CD8-positive, alpha-beta memory T cell (primary cell): ENCODE data around the gene DDX50. TPM values are rescaled to one million over a fixed set of nuclear protein-coding genes. Genes with fewer than 3 reads are reported as not detected.

ENCODE experiments used
- CTCF ChIA-PET: fragments of 350-600 bp; sonication (Branson Sonifier 250); formaldehyde crosslinking; loops from one replicate; lab custom pipeline; 2021; ENCODE audit warnings: antibody characterized with exemption; lab: Charles Lee
- POLR2A ChIA-PET: fragments of 350-600 bp; sonication (Branson Sonifier 250); formaldehyde crosslinking; loops from one replicate; lab custom pipeline; 2021; ENCODE audit warnings: antibody characterized with exemption; lab: Charles Lee
- DNase-seq, 5 donors: peaks; one replicate each; pipeline versions ENCODE4 v3.0.0 to v3.0.0-alpha.2; 2020 to 2022; ENCODE audit warnings: mixed read lengths in 1 of 5
- H3K27ac ChIP-seq: one replicate; pipeline ENCODE4 v1.7.0; 2013; ENCODE audit warnings: low read depth, mild to moderate bottlenecking, low read length, moderate library complexity
- H3K27me3 ChIP-seq: 2 replicates; pipeline ENCODE4 v1.7.0; 2013; ENCODE audit warnings: low read length, mild to moderate bottlenecking; ENCODE audit not compliant: insufficient read depth, poor library complexity, severe bottlenecking
- H3K36me3 ChIP-seq: 2 replicates; pipeline ENCODE4 v1.7.0; 2013; ENCODE audit warnings: mild to moderate bottlenecking, low read length, moderate library complexity; ENCODE audit not compliant: insufficient read depth
- H3K4me1 ChIP-seq: 2 replicates; pipeline ENCODE4 v1.7.0; 2013; ENCODE audit warnings: mild to moderate bottlenecking, low read length, moderate library complexity; ENCODE audit not compliant: insufficient read depth
- H3K4me3 ChIP-seq: 2 replicates; pipeline ENCODE4 v1.7.0; 2013; ENCODE audit warnings: mild to moderate bottlenecking, low read length
- H3K9me3 ChIP-seq: 2 replicates; pipeline ENCODE4 v1.7.0; 2013; ENCODE audit warnings: mild to moderate bottlenecking, low read length
- H3K27ac Mint-ChIP-seq, 8 donors: one replicate each; pipeline ENCODE4 v1.8.0; 2020 to 2021; ENCODE audit warnings: mixed read lengths in 8 of 8, mild to moderate bottlenecking in 6 of 8, inconsistent platforms in 3 of 8, moderate library complexity in 3 of 8
- H3K27me3 Mint-ChIP-seq, 2 donors: one replicate each; pipeline ENCODE4 v1.8.0; 2020 to 2021; ENCODE audit warnings: mixed read lengths in 2 of 2, mild to moderate bottlenecking in 1 of 2, moderate library complexity in 1 of 2
- H3K36me3 Mint-ChIP-seq, 3 donors: one replicate each; pipeline ENCODE4 v1.8.0; 2020 to 2021; ENCODE audit warnings: mixed read lengths in 3 of 3, inconsistent platforms in 1 of 3, mild to moderate bottlenecking in 1 of 3
- H3K4me1 Mint-ChIP-seq, 3 donors: one replicate each; pipeline ENCODE4 v1.8.0; 2020 to 2021; ENCODE audit warnings: mixed read lengths in 3 of 3, inconsistent platforms in 1 of 3, mild to moderate bottlenecking in 1 of 3
- H3K4me3 Mint-ChIP-seq, 7 donors: one replicate each; pipeline ENCODE4 v1.8.0; 2020 to 2021; ENCODE audit warnings: mixed read lengths in 7 of 7, mild to moderate bottlenecking in 6 of 7, moderate library complexity in 4 of 7, inconsistent platforms in 2 of 7
- H3K9me3 Mint-ChIP-seq, 5 donors: one replicate each; pipeline ENCODE4 v1.8.0; 2020 to 2022; ENCODE audit warnings: mixed read lengths in 5 of 5, mild to moderate bottlenecking in 3 of 5, moderate library complexity in 2 of 5, inconsistent platforms in 1 of 5
- polyA plus RNA-seq: library from polyadenylated mRNA; unstranded; fragments of 300-500 nt; fragmentation: Illumina TruSeq; gene quantifications from one replicate; pipeline ENCODE4 v1.2.3, GENCODE V29; 2021
- total RNA-seq, 2 experiments: library from RNA; stranded (reverse); gene quantifications; one replicate each; pipeline ENCODE4 v1.2.3, GENCODE V29; 2021

The DDX50 gene
- total and polyA plus RNA-seq, 3 experiments from 2014 or later = 36.9 to 50.1 (median 49.9) TPM

DNA sequence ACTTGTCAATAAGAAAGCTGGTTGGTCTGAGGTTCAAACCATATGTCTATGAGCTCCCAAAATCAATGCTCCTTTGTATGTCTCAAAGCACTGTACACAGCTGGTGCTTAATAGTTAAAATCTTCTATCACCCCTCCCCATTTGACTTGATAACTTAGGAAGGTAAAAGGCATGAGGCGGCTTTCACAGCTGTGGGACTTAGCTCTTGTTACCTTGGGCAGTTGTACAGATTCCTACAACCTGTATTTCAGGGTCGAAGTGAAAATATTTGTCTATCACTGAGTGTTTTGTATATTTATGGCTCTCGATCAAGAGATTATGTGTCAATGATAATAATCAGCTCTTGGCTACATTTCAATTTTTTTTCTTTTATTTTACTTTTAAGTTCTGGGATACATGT, 86.5 kb downstream of the DDX50 start:
- DNase-seq = no peak
- H3K4me3 Mint-ChIP-seq = peak overlapping the region; percentile 46 to 99 (median 98)
- no peaks in the 10 kb centered on the region for H3K27me3 Mint-ChIP-seq
- Histone ChIP-seq H3K27me3 (no peaks in the 10 kb centered on the region), H3K27ac (no peak overlapping the region), H3K4me1 (peaks cover 19% of the 10 kb centered on the region), H3K36me3 (peaks cover 10% of the 10 kb centered on the region), H3K9me3 (no peaks in the 10 kb centered on the region), H3K4me3 (no peak overlapping the region)
- peaks cover 0 to 34% (median 13%) of the 10 kb centered on the region in 3 donors for H3K36me3 Mint-ChIP-seq
- no peaks in the 10 kb centered on the region for H3K9me3 Mint-ChIP-seq
- CTCF ChIA-PET = interaction anchor here (1.5 to 2.0 kb wide), 4 partner anchors 17 to 106 kb away, joined by 4 to 10 read pairs (median 7); partner anchors contain the start of gene DDX21
- POLR2A ChIA-PET = interaction anchor here (0.8 kb wide), 1 partner anchor 138 kb away, joined by 3 read pairs; no protein-coding TSS in a partner anchor
- H3K27ac Mint-ChIP-seq = peak overlapping the region in 4 of 8 donors; percentile 57 to 99 (median 92)
- H3K4me1 Mint-ChIP-seq = peaks cover 45 to 55% (median 51%) of the 10 kb centered on the region in 3 donors

DNA sequence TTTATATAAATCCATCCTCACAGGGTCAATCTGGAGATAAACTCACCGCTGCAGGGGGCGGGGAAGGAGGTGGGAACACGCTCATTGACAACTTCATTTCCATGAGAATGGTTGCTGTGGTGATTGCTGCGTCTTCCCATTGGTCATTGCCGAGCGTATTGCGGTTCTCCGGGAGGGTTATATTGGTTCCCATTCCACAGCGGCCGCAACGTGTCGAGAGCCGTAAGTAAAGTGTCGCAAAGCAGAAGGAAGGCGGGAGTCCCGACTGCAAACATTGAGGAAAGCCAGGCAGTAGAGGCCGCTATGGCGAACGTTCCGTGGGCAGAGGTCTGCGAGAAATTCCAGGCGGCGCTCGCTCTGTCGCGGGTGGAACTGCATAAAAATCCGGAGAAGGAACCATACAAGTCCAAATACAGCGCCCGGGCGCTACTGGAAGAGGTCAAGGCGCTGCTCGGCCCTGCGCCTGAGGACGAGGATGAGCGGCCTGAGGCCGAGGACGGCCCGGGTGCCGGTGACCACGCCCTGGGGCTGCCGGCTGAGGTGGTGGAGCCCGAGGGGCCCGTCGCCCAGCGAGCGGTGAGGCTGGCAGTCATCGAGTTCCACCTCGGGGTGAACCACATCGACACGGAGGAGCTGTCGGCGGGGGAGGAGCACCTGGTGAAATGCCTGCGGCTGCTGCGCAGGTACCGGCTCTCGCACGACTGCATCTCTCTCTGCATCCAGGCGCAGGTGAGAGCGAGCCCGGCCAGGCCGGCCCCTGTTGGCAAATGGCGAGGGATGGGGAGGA, 87.6 kb downstream of the DDX50 start, which contains the start of gene KIFBP:
TSS of gene KIFBP (plus strand) at position 274 of the 787 bp plus-strand sequence. CDS start at position 304, 30 bp downstream.
- CTCF ChIA-PET = interaction anchor here (0.9 to 2.0 kb wide), 4 partner anchors 16 to 105 kb away, joined by 3 to 10 read pairs (median 6); partner anchors contain the start of gene DDX21
- Mint-ChIP-seq H3K4me3 (peak within 1 kb of the TSS; percentile 93 to 99 (median 98)), H3K36me3 (peaks cover 0 to 27% (median 11%) of the 10 kb centered on the region in 3 donors), H3K4me1 (peaks cover 53 to 66% (median 59%) of the 10 kb centered on the region in 3 donors), H3K9me3 (no peaks in the 10 kb centered on the region), H3K27ac (peak within 1 kb of the TSS; percentile 86 to 99 (median 96)), H3K27me3 (no peaks in the 10 kb centered on the region)
- Histone ChIP-seq H3K27me3 (no peaks in the 10 kb centered on the region), H3K4me1 (peaks cover 19% of the 10 kb centered on the region), H3K9me3 (no peaks in the 10 kb centered on the region), H3K27ac (peak within 1 kb of the TSS; percentile 82), H3K4me3 (peak within 1 kb of the TSS; percentile 89), H3K36me3 (peaks cover 1% of the 10 kb centered on the region)
- POLR2A ChIA-PET = interaction anchor here (0.5 to 2.1 kb wide), 3 partner anchors 33 to 488 kb away, joined by 3 to 6 read pairs (median 4); partner anchors contain the start of gene DDX21
- peak; percentile 66 to 87 (median 83) for DNase-seq

DNA sequence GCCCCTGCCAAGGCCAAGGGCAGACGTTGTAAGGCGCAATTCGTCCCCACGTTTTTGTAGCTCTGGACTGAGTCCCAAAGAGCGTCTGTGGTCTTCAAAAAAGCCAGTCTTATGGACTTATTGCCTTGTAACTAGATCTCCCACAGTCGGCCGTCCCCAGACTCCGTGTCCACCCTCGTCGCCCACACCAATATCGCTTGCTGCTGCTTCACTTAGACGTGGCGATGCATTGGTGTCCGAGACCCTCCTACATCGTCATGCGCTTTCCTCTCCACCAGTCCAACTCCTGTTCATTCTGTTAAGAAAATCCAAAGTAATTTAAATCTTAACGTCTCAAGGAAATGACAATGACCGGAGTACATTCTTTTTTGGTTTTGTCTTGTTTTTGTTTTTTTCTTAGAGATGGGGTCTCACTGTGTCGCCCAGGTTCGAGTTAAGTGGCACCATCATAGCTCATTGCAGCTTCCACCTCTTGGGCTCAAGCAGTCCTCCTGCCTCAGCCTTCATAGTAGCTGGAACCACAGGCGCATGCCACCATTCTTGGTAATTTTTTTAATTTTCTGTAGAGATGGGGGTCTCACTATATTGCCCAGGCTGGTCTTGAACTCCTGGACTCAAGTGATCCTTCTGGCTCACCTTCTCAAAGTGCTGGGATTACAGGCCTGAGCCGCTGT, 88.3 kb downstream of the DDX50 start:
- Histone ChIP-seq H3K4me3 (peak overlapping the region; percentile 89), H3K4me1 (peaks cover 19% of the 10 kb centered on the region), H3K36me3 (no peaks in the 10 kb centered on the region), H3K27me3 (no peaks in the 10 kb centered on the region), H3K9me3 (no peaks in the 10 kb centered on the region), H3K27ac (peak overlapping the region; percentile 82)
- Mint-ChIP-seq H3K27ac (peak overlapping the region; percentile 75 to 99 (median 94)), H3K27me3 (no peaks in the 10 kb centered on the region), H3K4me3 (peak overlapping the region; percentile 93 to 99 (median 98)), H3K9me3 (no peaks in the 10 kb centered on the region), H3K4me1 (peaks cover 57 to 71% (median 62%) of the 10 kb centered on the region in 3 donors), H3K36me3 (peaks cover 0 to 20% (median 7%) of the 10 kb centered on the region in 3 donors)
- POLR2A ChIA-PET = interaction anchor here (0.5 to 2.1 kb wide), 3 partner anchors 33 to 489 kb away, joined by 3 to 6 read pairs (median 4); partner anchors contain the start of gene DDX21
- CTCF ChIA-PET = interaction anchor here (0.8 to 2.0 kb wide), 4 partner anchors 15 to 105 kb away, joined by 3 to 10 read pairs (median 4); partner anchors contain the start of gene DDX21
- peak in 1 of 5 donors; percentile 12 for DNase-seq

DNA sequence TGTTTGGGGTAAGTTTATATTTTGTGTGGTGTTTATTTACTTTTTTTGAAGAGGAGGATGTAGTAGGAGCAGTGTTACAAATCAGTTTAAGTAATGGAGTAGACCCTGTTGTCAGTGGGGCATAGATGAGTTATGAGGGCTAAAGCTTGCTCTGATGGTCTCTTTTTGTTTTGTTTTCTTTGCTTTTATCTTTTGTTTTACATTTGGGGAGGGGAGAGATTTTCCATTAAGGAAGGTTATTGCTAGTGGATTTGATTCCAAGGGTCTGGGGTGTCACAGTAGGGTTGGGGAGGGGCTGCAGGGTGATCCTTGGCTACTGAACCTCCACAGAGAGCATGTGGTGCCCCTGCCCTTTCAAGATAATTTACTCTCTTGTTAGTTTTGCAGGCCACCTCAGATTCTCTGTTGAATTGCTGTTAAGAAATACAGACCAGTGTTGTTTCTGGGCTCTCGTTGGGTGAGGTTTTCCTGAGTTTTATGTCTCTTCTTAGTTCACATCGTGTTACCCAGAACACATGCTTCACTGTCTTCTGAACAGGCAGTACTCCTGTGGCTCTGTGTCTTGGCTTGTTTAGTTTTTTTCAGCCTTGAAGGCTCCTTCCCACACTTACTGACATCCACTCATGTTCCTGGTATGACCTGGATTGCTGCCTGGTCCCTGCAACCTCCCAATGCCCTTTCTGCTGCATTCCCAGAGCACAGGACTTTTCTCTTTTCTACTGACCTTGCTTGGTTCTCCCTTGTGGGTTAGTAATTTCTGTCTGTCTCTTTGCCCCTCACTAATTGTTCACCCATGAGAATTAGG, 91.7 kb downstream of the DDX50 start:
- no peaks in the 10 kb centered on the region for H3K27me3 ChIP-seq
- H3K4me1 ChIP-seq = peaks cover 18% of the 10 kb centered on the region
- ChIA-PET CTCF (interaction anchor here (1.3 to 2.1 kb wide), 2 partner anchors 100 to 101 kb away, joined by 3 to 4 read pairs; no protein-coding TSS in a partner anchor), POLR2A (no interaction called here)
- Mint-ChIP-seq H3K4me1 (peaks cover 66 to 81% (median 74%) of the 10 kb centered on the region in 3 donors), H3K9me3 (no peaks in the 10 kb centered on the region), H3K27me3 (no peaks in the 10 kb centered on the region), H3K4me3 (peak overlapping the region in 6 of 7 donors; percentile 4 to 58 (median 13)), H3K36me3 (peaks cover 0 to 14% (median 4%) of the 10 kb centered on the region in 3 donors), H3K27ac (peak overlapping the region; percentile 0 to 72 (median 32))
- H3K4me3 ChIP-seq = no peak overlapping the region
- H3K27ac ChIP-seq = no peak overlapping the region
- no peak for DNase-seq
- no peaks in the 10 kb centered on the region for H3K36me3 ChIP-seq
- H3K9me3 ChIP-seq = no peaks in the 10 kb centered on the region

Other genes with a start within 250 kb of the DDX50 start
- 100 to 1,000 TPM; 132 to 147 TPM for gene CCAR1, start 180.1 kb upstream of the DDX50 start, total RNA-seq
- gene CCAR1, start 180.1 kb upstream of the DDX50 start, polyA plus RNA-seq = 49.4 TPM
- gene STOX1, start 73.8 kb upstream of the DDX50 start, total RNA-seq = under 1 TPM; 0.29 to 0.39 TPM
- gene STOX1, start 73.8 kb upstream of the DDX50 start, polyA plus RNA-seq = not detected
- gene DDX21, start 54.9 kb downstream of the DDX50 start, total RNA-seq = 100 to 1,000 TPM; 275 to 286 TPM
- gene DDX21, start 54.9 kb downstream of the DDX50 start, polyA plus RNA-seq = 23.1 TPM
- gene KIFBP, start 87.5 kb downstream of the DDX50 start, total RNA-seq = 10 to 100 TPM; 19.3 to 21.0 TPM
- gene KIFBP, start 87.5 kb downstream of the DDX50 start, polyA plus RNA-seq = 5.2 TPM
- 100 to 1,000 TPM; 659 to 662 TPM for gene SRGN, start 186.8 kb downstream of the DDX50 start, total RNA-seq
- gene SRGN, start 186.8 kb downstream of the DDX50 start, polyA plus RNA-seq = 274 TPM
- 10 to 100 TPM; 44.8 to 46.7 TPM for gene VPS26A, start 222.9 kb downstream of the DDX50 start, total RNA-seq
- gene VPS26A, start 222.9 kb downstream of the DDX50 start, polyA plus RNA-seq = 38.6 TPM